ENCODE results near the gene CPT1C.

Gene CPT1C

GRCh38 chr19:49690656-49691242 lies at the start of gene CPT1C:
Gene CPT1C (plus strand): TSS chr19:49691116. CDS start chr19:49692253, 1,137 bp downstream.
- H3K4me3 ChIP-seq: peak within 1 kb of the TSS; percentile 21 to 43 (median 40)
- peak within 1 kb of the TSS in 19 of 21 experiments; percentile 6 to 80 (median 41) for H3K27ac ChIP-seq

GRCh38 chr19:49641688-49642491 lies 49.0 kb upstream of the CPT1C start, which contains the start of gene SCAF1:
Gene SCAF1 (plus strand): TSS chr19:49642209. CDS start chr19:49645027, 2,818 bp downstream.
- peak within 1 kb of the TSS; percentile 92 to 100 (median 98) for H3K27ac ChIP-seq
- H3K4me3 ChIP-seq: peak within 1 kb of the TSS; percentile 77 to 97 (median 95)

- Histone ChIP-seq H3K4me3 (peak overlapping the region; percentile 77 to 97 (median 95)), H3K27ac (peak overlapping the region; percentile 87 to 100 (median 98))
Measured at GRCh38 chr19:49642492-49643035, 48.4 kb upstream of the CPT1C start.

GRCh38 chr19:49643466-49643865 lies 47.5 kb upstream of the CPT1C start:
- peak overlapping the region in 1 of 7 experiments; percentile 77 for H3K4me3 ChIP-seq
- H3K27ac ChIP-seq: peak overlapping the region in 2 of 21 experiments; percentile 93 to 99

GRCh38 chr19:49645592-49645991 lies 45.3 kb upstream of the CPT1C start:
- Histone ChIP-seq H3K27ac (peak overlapping the region in 1 of 21 experiments; percentile 20), H3K4me3 (no peak overlapping the region)

GRCh38 chr19:49645995-49646394 lies 44.9 kb upstream of the CPT1C start:
- Histone ChIP-seq H3K4me3 (no peak overlapping the region), H3K27ac (peak overlapping the region in 1 of 21 experiments; percentile 8)

- H3K4me3 ChIP-seq: no peak overlapping the region
- no peak overlapping the region for H3K27ac ChIP-seq
Measured at GRCh38 chr19:49646586-49646985, 44.3 kb upstream of the CPT1C start.

GRCh38 chr19:49651029-49651819 lies 39.7 kb upstream of the CPT1C start:
- Histone ChIP-seq H3K27ac (no peak overlapping the region), H3K4me3 (no peak overlapping the region)

GRCh38 chr19:49651820-49652550 lies 38.9 kb upstream of the CPT1C start:
- Histone ChIP-seq H3K27ac (no peak overlapping the region), H3K4me3 (no peak overlapping the region)

- H3K27ac ChIP-seq: peak overlapping the region in 1 of 21 experiments; percentile 43
- H3K4me3 ChIP-seq: no peak overlapping the region
Measured at GRCh38 chr19:49652551-49653465, 38.1 kb upstream of the CPT1C start.

GRCh38 chr19:49653466-49653806 lies 37.5 kb upstream of the CPT1C start:
- H3K27ac ChIP-seq: peak overlapping the region in 1 of 21 experiments; percentile 43
- no peak overlapping the region for H3K4me3 ChIP-seq

GRCh38 chr19:49654581-49654980 lies 36.3 kb upstream of the CPT1C start:
- Histone ChIP-seq H3K27ac (no peak overlapping the region), H3K4me3 (no peak overlapping the region)

- Histone ChIP-seq H3K27ac (no peak overlapping the region), H3K4me3 (no peak overlapping the region)
Measured at GRCh38 chr19:49655570-49656455, 35.1 kb upstream of the CPT1C start.

GRCh38 chr19:49656456-49657109 lies 34.3 kb upstream of the CPT1C start:
- H3K27ac ChIP-seq: no peak overlapping the region
- H3K4me3 ChIP-seq: no peak overlapping the region

GRCh38 chr19:49657493-49658138 lies 33.3 kb upstream of the CPT1C start:
- H3K4me3 ChIP-seq: no peak overlapping the region
- H3K27ac ChIP-seq: no peak overlapping the region

- no peak overlapping the region for H3K4me3 ChIP-seq
- H3K27ac ChIP-seq: peak overlapping the region in 1 of 21 experiments; percentile 35
Measured at GRCh38 chr19:49658139-49658517, 32.8 kb upstream of the CPT1C start.

Measured in skin epidermis (tissue), 12 donors.